GM19351 (cell line): ENCODE measurements around the gene CSK.

Experiments used
- ATAC-seq: cut with Tn5 transposase; IDR thresholded peaks from one replicate; pipeline ENCODE4 v1.9.1; 2021; ENCODE audit warnings: mild to moderate bottlenecking, moderate library complexity; ENCODE audit not compliant: unreplicated experiment

CSK gene

DNA sequence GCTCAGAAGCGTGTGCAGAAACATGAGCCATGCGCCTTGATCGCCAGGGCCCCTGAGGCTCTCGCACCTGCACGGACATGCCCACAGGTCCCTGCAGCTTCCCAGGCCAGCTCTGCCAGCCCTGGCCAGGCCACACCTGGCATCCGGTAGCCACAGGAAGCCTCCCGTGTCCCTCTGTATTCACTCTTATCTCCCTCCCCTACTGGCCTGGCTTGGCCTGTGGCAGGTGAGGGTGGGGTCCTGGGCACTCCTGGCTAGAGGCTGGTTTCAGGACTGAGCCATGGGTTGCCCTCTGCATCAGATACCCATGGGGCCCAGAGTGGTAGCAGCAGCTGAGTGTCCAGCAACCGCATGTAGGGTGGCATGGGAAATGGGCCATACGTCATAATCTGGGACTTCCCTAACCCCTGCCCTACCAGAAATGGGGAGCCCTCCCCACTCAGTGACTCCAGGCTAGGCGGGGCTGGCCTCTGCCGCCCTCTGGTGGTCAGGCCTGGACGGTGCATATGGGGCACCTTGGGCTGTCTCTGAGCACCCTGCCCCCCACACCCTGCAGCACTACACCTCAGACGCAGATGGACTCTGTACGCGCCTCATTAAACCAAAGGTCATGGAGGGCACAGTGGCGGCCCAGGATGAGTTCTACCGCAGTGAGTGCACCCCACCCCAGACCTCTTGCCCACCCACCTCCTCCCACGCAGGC, 18.1 kb downstream of the CSK start:
- peak; percentile 77 for ATAC-seq

DNA sequence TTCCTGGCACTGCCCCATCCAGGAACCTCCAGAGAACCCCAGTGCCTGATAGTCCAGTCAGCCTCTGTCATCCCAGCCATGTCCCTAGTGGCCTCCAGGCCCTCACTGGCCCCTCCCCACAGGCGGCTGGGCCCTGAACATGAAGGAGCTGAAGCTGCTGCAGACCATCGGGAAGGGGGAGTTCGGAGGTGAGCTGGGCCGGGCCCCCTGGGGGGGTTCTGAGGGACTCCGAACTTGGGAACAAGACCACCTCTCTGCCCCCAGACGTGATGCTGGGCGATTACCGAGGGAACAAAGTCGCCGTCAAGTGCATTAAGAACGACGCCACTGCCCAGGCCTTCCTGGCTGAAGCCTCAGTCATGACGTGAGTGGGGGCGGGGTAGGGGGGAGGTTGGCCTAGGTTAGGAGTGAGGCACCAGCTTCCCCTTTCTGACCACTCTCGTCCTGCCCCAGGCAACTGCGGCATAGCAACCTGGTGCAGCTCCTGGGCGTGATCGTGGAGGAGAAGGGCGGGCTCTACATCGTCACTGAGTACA, 18.7 kb downstream of the CSK start:
- no peak for ATAC-seq

DNA sequence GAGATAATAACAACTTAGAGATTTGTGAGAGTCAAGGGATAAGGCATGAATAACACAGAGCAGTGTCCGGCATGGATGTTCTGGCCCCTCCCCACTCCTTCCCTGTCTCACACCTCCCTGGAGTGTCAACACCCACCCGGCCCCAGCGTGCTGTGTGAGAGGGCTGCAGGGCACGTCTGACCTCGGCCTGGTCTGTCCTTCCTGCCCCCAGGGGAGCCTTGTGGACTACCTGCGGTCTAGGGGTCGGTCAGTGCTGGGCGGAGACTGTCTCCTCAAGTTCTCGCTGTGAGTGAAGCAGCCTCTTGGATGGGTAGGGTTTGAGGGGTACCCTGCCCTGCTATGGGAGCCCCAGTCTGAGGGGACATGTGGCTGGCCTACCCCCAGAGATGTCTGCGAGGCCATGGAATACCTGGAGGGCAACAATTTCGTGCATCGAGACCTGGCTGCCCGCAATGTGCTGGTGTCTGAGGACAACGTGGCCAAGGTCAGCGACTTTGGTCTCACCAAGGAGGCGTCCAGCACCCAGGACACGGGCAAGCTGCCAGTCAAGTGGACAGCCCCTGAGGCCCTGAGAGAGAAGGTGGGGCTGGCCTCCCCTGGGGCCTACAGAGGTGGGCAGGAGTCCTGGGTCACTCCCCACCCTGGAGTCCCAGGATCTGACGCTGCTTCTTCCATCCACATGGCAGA, 19.6 kb downstream of the CSK start:
- ATAC-seq: no peak

DNA sequence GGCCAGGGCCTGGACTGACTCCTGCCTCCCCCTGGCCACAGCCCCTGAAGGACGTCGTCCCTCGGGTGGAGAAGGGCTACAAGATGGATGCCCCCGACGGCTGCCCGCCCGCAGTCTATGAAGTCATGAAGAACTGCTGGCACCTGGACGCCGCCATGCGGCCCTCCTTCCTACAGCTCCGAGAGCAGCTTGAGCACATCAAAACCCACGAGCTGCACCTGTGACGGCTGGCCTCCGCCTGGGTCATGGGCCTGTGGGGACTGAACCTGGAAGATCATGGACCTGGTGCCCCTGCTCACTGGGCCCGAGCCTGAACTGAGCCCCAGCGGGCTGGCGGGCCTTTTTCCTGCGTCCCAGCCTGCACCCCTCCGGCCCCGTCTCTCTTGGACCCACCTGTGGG, 20.4 kb downstream of the CSK start:
- ATAC-seq: no peak

DNA sequence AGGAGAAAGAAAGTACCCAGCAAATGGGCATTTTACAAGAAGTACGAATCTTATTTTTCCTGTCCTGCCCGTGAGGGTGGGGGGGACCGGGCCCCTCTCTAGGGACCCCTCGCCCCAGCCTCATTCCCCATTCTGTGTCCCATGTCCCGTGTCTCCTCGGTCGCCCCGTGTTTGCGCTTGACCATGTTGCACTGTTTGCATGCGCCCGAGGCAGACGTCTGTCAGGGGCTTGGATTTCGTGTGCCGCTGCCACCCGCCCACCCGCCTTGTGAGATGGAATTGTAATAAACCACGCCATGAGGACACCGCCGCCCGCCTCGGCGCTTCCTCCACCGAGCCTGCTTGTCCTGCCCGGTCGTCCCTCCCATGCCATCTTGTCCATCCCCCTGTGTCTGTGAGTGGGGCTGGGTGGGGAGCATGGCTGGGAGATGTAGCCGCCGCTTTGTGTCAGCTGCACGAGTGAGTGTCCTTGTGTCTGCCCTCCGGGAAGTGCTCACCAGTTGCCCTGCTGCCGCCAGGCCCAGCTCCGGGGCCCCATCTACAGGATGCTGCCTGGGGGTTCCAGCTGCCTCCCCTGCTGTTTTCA, 21.1 kb downstream of the CSK start:
- no peak for ATAC-seq

DNA sequence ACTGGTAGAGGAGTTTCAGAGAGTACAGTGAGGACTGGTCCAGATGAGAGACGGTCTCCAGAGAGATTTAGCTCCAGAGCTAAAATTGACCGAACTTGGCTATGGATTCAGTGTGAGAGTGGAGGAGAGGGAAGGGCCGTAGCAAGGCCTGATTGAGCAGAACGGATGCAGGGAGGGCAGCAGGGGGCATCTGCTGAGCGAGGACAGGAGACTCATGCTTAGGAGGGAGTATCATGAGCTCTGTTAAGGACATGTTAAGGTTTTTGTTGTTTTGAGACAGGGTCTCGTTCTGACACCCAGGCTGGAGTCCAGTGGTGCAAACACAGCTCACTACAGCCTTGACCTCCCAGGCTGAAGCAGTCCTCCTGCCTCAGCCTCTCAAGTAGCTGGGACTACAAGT, 23.1 kb downstream of the CSK start:
- ATAC-seq: no peak

DNA sequence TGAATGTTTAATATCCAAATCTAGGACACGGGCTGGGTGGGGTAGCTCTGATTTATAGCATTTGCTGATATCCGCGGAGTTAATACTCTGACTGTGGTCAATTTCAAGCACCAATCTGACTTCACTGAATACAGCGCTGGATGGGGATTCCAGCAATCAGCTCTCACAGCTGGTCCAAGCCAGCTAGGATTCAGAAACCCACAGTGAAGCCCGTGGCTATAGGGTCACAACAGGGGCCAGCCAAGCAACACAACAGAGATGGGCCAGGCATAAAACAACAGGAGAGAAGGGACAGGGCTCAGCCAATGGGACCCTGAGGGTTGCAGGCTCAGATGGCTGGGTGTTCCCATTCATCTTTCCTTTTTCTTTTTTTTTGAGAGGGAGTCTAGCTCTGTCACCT, 25.4 kb downstream of the CSK start:
- no peak for ATAC-seq

DNA sequence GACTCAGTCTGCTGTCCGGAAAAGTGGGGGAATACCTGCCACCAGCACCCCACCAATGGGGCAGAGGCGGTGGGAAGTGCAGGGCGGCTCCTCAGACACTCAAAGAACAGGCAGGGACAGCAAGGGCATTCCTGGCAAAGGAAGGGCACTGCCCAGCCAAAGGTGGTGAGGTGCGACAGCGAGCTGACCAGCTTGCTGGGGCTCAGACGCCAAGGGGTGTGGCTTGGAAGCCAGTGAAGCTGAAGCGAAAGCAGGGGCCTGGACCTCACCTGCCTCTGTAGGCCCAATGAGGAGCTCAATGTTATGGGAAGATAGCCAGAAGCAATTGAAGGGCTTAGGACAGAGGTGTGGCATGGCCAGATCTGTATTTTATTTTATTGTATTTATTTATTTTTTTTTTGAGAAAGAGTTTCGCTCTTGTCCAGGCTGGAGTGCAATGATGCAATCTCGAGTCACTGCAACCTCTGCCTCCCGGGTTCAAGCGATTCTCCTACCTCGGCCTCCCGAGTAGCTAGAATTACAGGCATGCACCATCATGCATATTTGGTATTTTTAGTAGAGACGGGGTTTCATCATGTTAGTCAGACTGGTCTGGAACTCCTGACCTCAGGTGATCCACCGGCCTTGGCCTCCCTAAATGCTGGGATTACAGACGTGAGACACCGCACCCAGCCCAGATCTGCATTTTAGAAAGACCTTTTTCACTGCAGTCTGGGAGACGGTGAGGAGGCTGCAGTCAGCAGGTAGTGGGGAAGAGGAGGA, 26.4 kb downstream of the CSK start:
- no peak for ATAC-seq

DNA sequence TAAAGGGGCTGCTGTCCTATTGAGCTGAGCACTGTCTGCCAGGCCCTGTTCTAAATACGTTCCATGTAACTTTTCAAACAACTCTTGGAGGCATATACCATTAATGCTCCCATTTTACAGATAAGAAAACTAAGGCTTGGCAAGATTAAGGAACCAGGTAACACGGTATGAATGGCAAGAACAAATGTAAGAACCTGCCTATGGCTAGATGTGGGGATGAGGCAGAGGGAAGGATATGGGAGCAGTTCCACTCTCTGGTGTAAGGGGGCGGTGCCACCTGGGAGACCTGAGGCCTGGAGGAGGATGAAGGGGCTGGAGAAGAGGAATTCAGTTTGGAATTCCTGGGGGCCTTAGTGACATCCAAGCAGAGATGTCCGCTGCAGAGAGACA, 27.0 kb downstream of the CSK start:
- no peak for ATAC-seq

DNA sequence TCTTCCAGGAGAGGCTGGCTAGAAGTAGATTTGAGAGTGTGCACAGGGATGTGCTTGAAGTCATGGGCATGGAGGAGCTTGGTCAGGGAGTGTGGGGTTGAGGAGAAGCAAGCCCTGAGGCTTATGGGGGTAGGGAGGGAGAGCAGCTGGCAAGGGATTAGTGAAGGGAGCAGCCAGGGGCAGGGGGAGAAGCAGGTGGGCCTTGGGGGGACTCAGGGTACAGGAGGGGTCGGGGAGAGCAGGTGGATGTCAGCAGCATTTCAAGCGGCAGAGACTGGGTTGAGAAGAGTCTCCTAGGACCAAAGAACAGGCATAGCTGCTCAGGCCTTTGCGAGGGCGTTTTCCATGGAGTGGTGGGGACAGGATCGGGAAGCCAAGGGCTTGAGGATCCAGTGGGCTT, 27.4 kb downstream of the CSK start:
- ATAC-seq: no peak

DNA sequence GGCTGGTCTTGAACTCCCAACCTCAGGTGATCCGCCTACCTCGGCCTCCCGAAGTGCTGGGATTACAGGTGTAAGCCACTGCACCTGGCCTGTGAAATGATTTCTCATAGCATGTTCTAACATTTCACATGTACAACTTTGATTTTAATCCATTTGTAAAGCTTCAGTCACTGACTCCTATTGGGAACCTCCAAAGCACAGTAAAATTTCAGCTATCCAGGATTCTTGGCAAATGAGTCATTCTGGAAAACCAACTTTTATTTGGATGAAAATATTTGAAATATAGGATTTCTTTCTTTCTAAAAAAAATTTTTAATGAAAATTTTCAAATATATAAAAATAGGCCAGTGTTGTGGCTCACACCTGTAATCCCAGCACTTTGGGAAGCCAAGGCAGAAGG, 28.1 kb downstream of the CSK start:
- no peak for ATAC-seq

DNA sequence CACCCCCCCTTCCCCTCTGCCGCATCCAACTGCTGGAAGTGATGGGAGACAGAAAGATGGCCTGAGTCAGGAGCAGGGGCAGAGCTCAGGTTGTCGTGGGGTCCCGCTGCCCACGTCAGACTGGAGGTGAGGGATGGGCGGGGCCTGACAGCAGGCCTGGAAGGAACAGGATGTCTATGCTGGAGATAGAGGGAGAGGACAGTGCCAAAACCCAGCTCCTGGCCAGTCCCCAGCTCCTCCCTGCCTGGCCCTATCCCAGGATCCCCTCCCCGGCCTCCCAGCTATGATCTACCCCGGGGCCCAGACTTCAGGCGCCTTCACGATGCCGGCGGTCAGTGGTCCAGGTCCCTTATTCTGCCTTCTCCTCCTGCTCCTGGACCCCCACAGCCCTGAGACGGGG, 30.7 kb downstream of the CSK start, which contains the start of gene LMAN1L:
TSS of gene LMAN1L (plus strand) at position 303 of the 400 bp plus-strand sequence. CDS start at position 323, 20 bp downstream.
- ATAC-seq: no peak

DNA sequence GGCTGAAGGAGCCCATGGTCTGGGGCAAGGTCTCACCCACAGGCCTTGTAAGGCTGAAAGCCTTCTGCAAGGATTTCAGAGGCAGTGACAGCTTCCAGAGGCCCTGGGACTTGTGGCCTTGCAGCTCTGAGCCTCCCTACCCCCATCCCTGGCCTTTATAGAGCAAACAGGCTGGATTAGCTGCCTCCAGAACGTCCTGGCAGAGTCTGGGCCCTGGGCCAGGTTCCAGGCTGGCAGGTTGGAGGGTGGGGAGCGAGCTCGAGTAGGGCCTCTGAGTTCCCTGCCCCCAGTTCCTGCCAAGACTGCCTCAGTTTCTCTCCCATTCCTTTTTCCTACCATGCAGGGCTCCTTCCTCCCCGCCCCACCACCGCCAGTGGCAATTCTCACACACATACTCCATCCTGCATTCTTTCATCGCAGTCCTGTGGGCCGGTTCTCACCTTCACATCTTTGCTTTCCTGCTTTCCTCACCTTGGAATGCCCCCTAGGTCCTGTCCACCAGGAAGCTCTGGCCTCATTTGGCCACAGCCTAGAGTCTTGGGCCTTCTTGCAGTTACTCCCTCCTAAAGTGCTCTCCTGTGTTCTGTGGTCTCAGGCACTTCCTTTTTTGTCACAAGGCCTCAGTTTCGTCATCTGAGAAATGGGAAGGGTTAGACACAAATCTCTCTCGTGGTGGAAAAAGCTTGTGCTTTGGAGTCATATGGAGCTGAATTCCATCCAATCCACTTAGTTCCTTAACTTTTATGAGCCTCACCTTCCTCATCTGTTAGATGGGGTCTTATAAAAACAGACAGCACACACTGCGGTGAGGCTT, 33.4 kb downstream of the CSK start:
- ATAC-seq: no peak

DNA sequence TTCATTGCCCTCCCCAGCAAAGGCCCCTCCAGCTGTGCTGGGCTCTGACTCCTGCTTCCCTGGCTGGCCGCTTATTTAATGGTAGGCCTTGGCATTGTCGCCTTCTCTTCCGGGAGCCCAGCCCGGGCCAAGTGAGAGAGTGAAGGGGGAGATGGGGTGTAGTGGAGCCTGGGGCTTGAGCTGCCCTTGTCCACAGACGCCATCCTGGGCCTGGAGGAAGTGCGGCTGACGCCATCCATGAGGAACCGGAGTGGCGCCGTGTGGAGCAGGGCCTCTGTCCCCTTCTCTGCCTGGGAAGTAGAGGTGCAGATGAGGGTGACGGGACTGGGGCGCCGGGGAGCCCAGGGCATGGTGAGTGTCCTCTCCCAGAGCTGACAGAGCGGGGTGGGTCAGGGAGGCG, 34.1 kb downstream of the CSK start:
- ATAC-seq: no peak

DNA sequence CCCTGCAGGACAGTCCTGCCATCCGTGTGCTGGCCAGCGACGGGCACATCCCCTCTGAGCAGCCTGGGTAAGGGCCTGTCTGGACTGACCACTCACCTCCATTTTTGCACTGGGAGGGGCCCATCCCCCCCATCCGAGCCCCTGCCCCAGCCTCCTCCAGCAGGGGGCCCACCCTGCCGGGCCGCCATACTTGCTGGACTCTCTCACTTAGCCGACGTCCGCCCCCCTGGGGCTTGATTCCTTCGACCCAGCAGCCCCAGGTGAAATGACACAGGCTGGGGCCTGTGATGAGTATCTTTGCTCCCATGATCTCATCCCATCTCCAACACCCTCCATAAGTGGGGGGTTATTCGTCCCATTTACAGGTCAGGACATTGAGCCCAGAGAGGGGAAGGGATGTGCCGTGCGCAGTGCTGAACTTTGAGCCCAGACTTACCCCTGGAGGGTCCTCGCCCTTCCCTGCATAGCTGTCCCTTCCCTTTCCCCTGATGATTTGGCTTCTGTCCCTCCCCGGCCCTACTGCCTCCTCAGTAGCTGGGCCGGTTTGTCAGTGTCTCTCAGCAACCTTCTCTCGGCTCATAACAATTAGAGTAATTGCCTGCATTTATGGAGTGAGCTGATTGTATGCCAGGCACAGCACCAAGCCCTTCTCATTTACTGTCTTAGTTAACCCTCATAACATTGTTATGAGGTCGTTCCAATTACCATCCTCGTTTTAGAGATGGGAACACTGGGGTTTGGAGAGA, 34.9 kb downstream of the CSK start:
- ATAC-seq: no peak

DNA sequence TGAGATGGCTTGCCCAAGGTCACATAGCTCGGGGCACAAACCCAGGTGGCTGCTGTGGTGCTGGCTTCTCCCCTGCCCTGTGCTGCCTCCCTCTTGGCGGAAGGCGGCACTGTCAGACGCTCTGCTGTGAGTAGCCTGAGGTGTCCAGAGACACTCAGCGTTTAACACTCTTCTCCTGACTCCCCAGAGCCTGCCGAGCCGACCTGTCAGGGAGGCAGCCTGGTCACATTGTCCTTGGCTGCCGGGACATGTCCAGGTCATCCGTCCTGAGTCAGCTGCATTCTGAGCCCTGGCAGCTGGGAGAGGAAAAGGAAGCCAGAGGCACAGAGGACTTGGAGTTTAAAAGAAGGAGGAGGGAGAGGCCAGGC, 35.5 kb downstream of the CSK start:
- no peak for ATAC-seq

DNA sequence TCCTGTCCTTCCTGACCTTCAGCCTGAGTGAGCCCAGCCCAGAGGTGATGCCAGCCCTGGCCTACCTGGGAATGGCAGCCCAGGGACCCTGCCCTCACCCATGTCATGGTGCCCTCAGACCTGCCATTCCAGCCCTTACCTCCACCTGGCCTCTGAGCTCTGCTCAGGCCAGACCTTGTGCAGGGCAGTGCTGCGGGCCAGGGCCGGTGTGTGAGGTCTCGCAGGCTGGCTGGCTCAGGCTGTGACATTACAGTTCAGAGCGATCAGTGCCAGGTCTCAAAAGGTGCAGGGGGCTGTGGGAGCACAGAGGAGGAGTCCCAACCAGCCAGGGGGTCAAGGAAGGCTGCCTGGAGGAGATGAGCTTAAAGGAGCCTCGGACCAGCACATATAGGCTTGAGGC, 38.2 kb downstream of the CSK start:
- no peak for ATAC-seq

DNA sequence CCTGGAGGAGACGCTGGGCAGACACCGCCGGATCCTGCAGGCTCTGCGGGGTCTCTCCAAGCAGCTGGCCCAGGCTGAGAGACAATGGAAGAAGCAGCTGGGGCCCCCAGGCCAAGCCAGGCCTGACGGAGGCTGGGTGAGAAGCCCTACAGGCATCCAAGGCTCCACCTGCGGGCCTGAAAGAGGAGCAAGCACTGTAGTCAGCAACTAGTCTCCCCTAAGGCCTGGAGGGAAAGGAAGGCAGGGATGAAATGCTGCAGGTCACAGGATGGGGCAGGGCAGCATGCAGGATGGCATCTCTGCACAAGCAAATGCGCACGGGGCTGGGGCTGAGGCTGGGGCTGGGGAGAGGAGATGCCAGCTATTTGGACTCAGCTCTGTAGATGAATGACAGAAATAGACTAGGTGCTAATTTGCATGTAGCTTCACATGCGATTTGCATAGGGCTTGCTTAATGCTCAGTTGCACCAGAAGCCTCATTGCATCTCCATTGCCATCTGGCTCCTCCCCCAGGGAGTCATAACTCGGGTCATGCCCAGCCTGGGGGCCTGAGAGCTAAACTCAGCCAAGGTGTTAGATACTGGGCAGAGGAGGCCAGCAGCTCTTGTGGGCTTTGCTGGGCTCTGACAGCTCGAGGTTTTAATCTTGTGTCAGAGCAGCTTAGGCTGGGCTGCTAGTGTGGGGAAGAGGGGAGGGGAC, 39.4 kb downstream of the CSK start:
- ATAC-seq: peak; percentile 73

DNA sequence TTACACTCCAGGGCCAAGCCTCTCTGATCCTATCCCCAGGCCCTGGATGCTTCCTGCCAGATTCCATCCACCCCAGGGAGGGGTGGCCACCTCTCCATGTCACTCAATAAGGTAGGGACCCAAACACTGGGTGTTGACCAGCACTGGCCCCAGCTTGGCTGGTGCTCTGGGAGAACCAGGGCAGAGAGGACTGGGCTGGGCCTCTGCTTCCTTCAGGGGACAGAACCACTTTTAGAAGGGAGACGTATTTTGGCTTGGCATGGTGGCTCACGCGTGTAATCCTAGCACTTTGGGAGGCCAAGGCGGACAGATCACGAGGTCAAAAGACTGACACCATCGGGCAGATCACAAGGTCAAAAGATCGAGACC, 39.9 kb downstream of the CSK start:
- ATAC-seq: no peak
